ENCODE results near the gene SCGB3A2.
"Not testable (repeated sequence)": the region's sequence is repeated elsewhere in the genome, so short reads cannot be mapped to it uniquely, and the experiment has no call there.

SCGB3A2 gene

DNA sequence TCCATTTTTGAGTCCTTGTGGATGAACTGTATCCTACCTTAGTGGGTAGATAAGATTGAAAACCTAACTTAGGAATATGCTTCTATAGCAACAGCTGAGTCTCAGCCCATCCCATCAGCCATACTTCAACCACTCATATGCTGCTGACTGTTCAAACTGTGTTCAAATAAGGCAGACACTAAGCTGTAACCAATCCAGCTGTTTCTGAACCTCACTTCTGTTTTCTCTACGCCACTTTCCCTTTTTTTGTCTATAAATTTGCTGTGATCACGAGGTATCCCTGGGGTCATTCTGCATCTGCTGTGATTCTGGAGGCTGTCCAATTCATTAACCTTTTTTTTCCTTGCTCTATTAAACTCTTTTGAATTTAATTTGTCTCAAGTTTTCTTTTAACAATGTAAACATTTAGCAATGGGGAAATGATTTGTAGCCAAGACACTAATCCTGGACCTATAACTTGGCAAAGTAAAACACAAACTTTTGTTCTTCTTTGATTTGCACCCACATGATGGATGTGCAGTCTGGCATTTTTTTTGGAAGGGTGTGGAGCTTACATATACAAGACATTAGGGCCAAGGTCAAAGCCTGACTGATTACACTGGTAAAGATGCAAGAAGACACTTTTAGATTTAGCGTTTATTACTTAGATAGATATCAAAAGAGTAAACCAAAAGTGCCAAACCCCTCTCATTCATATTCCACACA lies 14.9 kb upstream of the SCGB3A2 start:
- no peak for DNase-seq (ENCODE audit: low read depth in 2 of 2)

- no peak for DNase-seq (ENCODE audit: low read depth in 2 of 2)
These were observed 9.4 kb upstream of the SCGB3A2 start for GRCh38 chr5:147869112-147869511.

GRCh38 chr5:147869892-147870291 lies 8.6 kb upstream of the SCGB3A2 start:
- not testable (repeated sequence) for DNase-seq (ENCODE audit: low read depth in 2 of 2)

GRCh38 chr5:147871980-147872549 lies 6.4 kb upstream of the SCGB3A2 start:
- DNase-seq (ENCODE audit: low read depth in 2 of 2), result not testable (repeated sequence)

DNA sequence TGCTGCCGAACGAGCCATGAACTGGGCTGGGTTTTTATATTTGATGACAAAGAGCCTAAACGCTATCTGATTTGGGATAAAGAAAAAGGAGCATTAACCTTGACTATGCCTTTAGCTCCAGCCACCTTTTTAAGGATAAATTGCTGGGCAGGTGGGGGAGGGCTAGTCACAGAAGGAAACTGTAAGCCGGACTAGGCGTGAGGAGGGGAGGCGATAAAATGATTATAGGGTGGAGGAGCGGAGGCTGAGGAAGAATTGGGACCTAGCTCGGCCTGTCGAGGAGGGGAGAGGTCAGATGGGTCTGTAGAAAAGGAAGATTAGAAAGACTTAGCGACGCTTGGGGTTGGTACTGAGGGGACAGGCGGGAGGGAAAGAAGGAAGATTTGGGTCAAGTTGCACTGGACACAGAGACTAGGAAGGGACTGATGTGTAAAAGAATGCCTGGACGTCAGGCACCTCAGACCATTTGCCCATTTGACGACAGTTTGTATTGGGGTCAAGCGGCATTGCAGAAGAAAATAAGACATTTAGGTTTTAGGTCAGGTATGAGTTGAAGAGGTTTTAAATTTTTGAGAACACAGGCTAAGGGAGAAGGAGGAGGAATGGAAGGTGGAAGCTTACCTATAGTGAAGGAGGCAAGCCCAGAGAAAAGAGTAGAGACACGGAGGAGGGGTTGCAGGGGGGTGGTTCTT lies 5.6 kb upstream of the SCGB3A2 start:
- DNase-seq (ENCODE audit: low read depth in 2 of 2), result not testable (repeated sequence)

- not testable (repeated sequence) for DNase-seq (ENCODE audit: low read depth in 2 of 2)
These were observed 4.2 kb upstream of the SCGB3A2 start for GRCh38 chr5:147874118-147874875.

- DNase-seq (ENCODE audit: low read depth in 2 of 2), result no peak
These were observed 3.6 kb upstream of the SCGB3A2 start for GRCh38 chr5:147874910-147875367.

DNA sequence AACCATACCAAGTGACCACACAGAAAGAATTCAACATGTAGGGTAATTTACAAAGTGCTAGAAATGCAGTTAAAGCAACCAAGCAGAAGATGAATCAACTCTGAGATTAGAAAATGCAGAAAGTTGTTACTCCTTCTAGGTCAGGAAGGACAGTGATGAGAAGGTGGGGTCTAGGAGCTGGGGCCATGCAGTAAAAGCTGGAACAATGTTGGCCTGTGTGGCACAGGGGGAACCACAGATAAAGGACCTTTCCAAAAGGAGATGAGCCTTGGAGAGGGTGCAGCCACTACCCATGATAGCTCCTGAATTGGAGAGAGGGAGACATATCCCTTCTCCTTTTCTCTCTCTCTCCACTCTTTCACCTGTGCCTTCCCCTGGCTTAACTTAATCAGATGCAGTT lies 2.4 kb upstream of the SCGB3A2 start:
- no peak for DNase-seq (ENCODE audit: low read depth in 2 of 2)

DNA sequence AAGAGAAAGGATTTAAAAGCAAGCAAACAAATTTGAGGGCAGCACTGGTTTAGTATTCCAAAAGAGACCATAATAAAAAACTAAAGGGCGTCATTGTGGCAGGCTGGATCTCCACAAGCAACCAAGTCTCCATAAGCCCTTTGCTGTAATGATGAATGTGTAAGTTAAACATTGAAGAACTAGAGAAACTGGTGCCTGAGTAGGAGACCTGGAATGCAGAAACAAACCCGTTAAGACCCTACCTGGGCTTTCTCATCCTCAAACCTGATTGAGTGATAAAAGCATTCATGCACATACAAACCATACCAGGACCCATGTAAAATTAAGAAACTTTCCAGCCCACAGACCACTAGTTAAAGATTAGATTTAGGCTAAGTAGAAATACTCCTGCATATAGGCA lies 1.9 kb upstream of the SCGB3A2 start:
- DNase-seq (ENCODE audit: low read depth in 2 of 2), result no peak

DNA sequence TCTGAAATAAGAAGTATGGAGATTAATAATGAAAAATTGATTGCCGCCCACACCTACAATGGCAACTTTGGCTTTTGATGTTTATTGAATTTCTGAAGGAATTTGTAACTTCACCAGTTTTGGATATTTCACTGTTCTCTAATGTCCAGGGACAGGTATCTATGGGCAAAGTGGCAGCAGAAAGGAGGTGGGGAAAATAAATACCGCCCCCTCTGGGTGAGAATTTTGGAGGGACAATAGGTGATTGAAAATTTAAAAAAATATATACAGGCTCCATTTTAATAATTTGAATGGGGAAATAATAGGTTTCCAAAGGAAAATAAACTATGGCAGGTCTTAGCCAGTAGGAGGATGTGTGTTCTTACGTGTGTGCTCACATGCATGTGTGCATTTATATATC lies 1.3 kb downstream of the SCGB3A2 start:
- DNase-seq (ENCODE audit: low read depth in 2 of 2), result no peak

- no peak for DNase-seq (ENCODE audit: low read depth in 2 of 2)
These were observed 2.0 kb downstream of the SCGB3A2 start for GRCh38 chr5:147880487-147880886.

GRCh38 chr5:147882586-147883313 lies 4.2 kb downstream of the SCGB3A2 start:
- no peak for DNase-seq (ENCODE audit: low read depth in 2 of 2)

DNA sequence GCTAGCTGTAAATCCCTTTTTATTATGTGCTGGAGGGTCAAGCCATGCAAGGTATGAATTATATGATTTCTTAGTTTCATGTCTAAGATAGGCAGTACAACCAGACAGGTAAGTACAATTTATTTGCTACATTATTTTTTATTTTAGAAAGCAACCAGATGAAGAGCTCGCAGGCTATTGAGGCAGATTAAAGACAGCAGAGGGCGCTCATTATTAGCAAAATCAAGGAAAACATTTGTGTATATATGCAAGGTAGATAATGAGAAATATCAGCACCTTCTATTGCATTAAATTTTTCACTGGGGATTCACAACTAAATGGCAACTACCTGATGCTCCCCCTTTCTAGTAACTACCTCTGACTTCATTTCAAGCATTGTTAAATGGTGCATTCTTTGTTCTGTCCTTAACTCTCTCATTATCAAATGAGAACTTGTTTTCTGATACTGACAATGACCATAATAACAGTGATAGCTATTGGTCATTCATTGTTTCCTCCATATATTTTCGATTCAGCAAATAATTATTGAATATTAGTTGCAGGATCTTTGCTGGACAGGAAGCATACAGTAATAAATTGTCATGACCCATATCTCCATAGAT lies 8.6 kb downstream of the SCGB3A2 start:
- DNase-seq (ENCODE audit: low read depth in 2 of 2), result no peak

GRCh38 chr5:147887930-147888329 lies 9.4 kb downstream of the SCGB3A2 start:
- no peak for DNase-seq (ENCODE audit: low read depth in 2 of 2)

DNA sequence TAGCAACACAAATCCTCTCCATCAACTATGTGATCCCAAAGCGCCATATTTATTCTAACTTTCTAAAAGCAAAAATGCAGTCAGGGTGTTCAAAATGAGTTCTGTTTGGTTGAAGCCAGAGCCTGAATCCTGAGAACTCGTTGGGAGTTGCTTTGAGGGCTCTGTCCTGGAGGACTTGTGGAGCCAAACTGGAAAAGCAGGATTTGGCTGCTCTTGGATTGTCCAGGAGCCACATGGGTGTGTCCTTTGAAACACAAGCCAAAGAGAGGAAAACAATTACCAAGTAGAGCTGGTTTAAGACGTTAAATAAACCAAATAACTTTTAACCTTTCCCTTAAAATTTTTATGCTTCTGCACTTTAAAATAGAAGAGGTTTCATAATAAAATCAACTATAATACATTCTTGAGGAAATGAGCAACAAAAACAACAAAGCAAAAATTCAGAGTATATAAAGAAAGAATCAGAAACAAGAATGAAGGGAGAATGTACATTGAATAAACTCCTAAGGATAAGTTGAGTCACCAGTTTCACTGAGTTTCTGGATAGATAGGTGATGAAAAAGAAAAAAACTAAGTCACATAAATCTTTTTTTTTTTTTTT lies 14.3 kb downstream of the SCGB3A2 start:
- DNase-seq (ENCODE audit: low read depth in 2 of 2), result no peak

DNA sequence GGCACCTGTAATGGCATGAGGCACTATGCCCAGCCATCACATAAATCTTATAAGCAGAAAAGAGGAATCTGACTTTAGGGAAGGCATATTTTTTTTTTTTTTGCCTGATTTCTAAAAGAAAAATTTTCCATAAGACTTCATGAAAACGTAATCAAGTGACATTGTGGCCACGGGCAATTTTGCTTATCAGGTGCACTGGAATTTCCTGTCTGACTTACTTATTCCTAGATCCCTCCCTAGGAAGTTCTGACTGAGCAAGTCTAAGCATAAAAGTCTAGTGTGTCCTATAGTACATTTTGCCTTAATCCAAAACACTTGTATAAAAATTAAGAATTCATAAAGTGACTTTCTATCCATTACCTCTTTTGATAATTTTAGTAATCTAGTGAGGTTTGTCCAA lies 15.3 kb downstream of the SCGB3A2 start:
- no peak for DNase-seq (ENCODE audit: low read depth in 2 of 2)

DNA sequence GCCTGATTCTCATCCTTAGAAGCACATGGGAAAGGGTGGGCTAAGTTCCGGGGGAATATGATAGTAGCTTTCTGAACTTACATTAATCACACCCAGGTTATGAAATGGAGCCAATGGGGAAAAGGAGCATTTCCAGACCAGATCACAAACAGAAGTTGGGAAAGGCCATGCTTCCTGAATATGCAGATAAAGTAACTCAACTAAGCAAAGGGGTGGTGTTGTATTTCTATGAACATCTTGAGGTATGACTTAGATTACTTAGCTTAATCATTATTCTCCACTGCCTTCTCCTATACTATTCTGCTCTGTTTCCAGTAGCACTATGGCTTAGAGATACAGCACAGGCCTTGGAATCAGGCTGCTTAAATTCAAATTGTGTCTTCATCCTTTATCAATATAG lies 17.4 kb downstream of the SCGB3A2 start:
- DNase-seq (ENCODE audit: low read depth in 2 of 2), result no peak

DNA sequence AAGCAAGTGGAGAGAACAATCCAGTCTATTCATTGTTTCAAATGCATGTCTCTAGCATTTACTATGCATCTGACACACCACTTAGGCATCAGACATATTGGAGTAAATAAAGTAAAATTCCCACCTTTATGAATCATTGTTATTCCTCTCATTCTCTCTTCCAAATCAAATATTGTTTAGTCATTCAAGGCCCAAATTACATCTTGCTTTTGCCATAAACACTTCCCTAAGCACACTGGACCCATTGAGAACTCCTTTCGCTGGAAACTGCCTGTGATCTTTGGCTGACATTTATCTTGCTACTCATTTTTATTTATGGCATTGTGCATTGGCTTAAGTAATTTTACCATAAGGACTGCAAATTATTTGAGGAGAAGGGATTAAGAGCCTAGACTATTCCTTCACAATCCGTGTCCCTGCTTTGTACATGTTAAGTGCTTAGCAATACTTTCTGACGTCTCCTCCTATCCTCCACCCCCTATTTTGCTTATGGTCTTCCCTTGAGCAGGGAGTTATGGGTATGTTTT lies 20.4 kb downstream of the SCGB3A2 start:
- no peak for DNase-seq (ENCODE audit: low read depth in 2 of 2)

DNA sequence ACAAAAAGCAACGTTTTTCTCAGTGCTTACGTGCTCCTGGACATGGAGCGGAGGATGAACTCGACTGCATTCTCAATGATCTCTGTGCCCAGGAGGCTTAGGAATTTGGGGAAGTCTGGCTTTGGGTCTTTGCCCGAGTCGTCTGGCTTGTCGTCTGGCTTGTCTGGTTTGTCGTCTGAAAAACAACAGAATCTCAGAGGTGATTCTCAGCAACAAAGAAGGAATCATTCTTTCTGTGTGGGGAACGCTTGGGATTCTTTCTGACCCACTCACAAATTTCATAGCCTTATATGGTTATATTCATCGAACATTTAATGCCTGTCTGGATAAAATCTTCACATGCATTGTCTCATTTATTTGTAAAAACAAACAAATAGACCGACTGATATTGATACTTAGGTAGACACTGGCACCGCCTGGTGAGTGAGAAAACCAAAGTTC lies 23.1 kb downstream of the SCGB3A2 start:
- no peak for DNase-seq (ENCODE audit: low read depth in 2 of 2)

DNA sequence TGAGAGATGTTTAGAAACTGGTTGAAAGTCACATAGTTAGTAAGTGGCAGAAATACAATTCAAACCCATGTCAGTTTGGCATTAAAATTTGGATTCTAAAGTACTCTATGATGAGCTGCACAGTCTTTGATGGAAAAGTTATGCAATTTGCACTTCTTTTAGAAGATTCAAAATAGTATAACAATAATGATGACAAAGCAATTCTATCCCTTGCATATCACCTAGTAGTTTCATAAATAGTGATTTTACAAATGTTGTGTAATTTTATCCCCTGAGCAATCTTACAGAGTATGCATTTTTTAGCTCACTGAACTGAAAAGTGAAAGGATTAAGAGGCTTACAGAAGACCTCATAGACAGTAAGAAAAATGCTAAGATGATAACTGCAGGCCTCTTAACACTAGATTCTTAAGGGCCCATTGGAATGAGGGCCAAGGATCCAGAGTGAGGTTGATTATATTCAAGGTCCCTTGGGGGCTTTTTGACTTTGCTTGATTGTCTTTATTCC lies 24.2 kb downstream of the SCGB3A2 start:
- DNase-seq (ENCODE audit: low read depth in 2 of 2), result no peak
